Heart right ventricle (tissue), 16 donors: ENCODE results near the gene DPYSL3. TPM values are rescaled to one million over a fixed set of nuclear protein-coding genes. Genes with fewer than 3 reads are reported as not detected.

Experiments used
- ATAC-seq, 8 donors: fragments of 200-7000 bp; cut with Tn5 transposase; one replicate each; pipeline ENCODE4 v1.9.1; 2020; ENCODE audit warnings: mild to moderate bottlenecking in 8 of 8, moderate library complexity in 8 of 8, moderate number of reproducible peaks in 1 of 8
- DNase-seq, 2 donors: peaks; one replicate each; pipeline ENCODE4 v3.0.0-alpha.2; 2020
- H3K27ac ChIP-seq, 10 donors: fragments of 200-600 bp; sonication (generic) in 2 of 10; one replicate each; pipeline versions ENCODE4 v1.5.0 to v1.8.0; 2020 to 2022; ENCODE audit warnings: mild to moderate bottlenecking in 3 of 10
- H3K27me3 ChIP-seq, 7 donors: fragments of 200-600 bp; one replicate each; pipeline ENCODE4 v1.8.0; 2021 to 2022; ENCODE audit warnings: mild to moderate bottlenecking in 2 of 7
- H3K36me3 ChIP-seq, 9 donors: fragments of 200-600 bp; sonication (generic) in 1 of 9; one replicate each; pipeline versions ENCODE4 v1.5.0 to v1.8.0; 2020 to 2022; ENCODE audit warnings: mild to moderate bottlenecking in 2 of 9
- H3K4me1 ChIP-seq, 9 donors: fragments of 200-600 bp; sonication (generic) in 1 of 9; one replicate each; pipeline versions ENCODE4 v1.5.0 to v1.8.0; 2020 to 2022; ENCODE audit warnings: mild to moderate bottlenecking in 4 of 9
- H3K4me3 ChIP-seq, 10 donors: fragments of 200-600 bp; sonication (generic) in 2 of 10; one replicate each; pipeline versions ENCODE4 v1.5.0 to v1.8.0; 2020 to 2022; ENCODE audit warnings: mild to moderate bottlenecking in 7 of 10, moderate library complexity in 2 of 10
- H3K9me3 ChIP-seq, 11 donors: fragments of 200-600 bp in 10 of 11; sonication (generic) in 2 of 11; one replicate each; pipeline versions ENCODE4 v1.5.0 to v1.8.0; 2013 to 2022; ENCODE audit warnings: mild to moderate bottlenecking in 2 of 11, control low read depth in 1 of 11, moderate library complexity in 1 of 11
- WGBS, 2 donors: extraction: QIAGEN DNeasy Blood & Tissue Kit; methylation state at CpG; one replicate each; pipeline ENCODE4 v1.1.7; 2013; ENCODE audit warnings: inconsistent platforms in 1 of 2; 5-methylcytosine and 5-hydroxymethylcytosine counted together
- intact Hi-C, 10 donors: fragments of 100-400 bp; cut with DNase I; formaldehyde crosslinking; loops; one replicate each; pipeline versions ENCODE4 v1.11.1 to v1.14.2; 2022
- polyA plus RNA-seq, 2 donors: library from polyadenylated mRNA; stranded (reverse); fragments of 200-250 nt; gene quantifications; one replicate each; pipeline ENCODE4 v1.2.3, GENCODE V29; 2013
- total RNA-seq, 10 donors: library from RNA; stranded (reverse); fragmentation: NEBNext Ultra II Directional in 3 of 10; extraction: Animal tissue kit (Norgen Biotek cat#: 25700) in 3 of 10; gene quantifications; one replicate each; pipeline versions ENCODE4 v1.2.1 to v1.2.4, GENCODE V29; 2021 to 2023
- TF ChIP-seq, protein P1 (sequence below), 9 donors: fragments of 200-600 bp; sonication (generic) in 2 of 9; IDR thresholded peaks; one replicate each; pipeline versions ENCODE4 v1.5.0 to v1.8.0; 2021 to 2022; ENCODE audit warnings: antibody characterized with exemption in 9 of 9, mild to moderate bottlenecking in 5 of 9, moderate library complexity in 1 of 9
- donor health status: Arrhythmogenic right ventricular cardiomyopathy.
- donor health status: ischemic (EF 13 %, LVEDD 7.1; RV severe dilation, severe dysfunction).
- donor health status: healthy with polysubstance abuse.
- donor health status: DM: no; HTN: yes; CAD: no.
- donor health status: DM: no; HTN: no; CAD: no.
- donor health status: ischemic (EF 25% LVEDD 6.9; RV normal size, moderate dysfunction).
- donor health status: ischemic (EF 25% LVEDD 5.7; RV mildly dilated, moderate dysfunction).
- donor health status: healthy.
- donor health status: DM: yes; HTN: yes; CAD: no.
- donor health status: Ischemic cardiomyopathy.
- donor health status: ischemic (EF 35%, LVEDD 5.7; RV mildly dilated, moderate dysfunction).
- donor health status: nonischemic (EF 11% LVEDD 7.7; RV severe dilation, severe dysfunction).
- donor health status: DM: yes; HTN: yes; CAD: no.
- donor health status: PGD.
- donor health status: ischemic (EF 29% LVEDD 5.4; RV normal size, mild dysfunction).
- donor health status: nonischemic (EF 23%, LVEDD 6.1; RV moderate dilation, normal function).

DPYSL3 gene
- total and polyA plus RNA-seq, 12 donors: 15.2 to 27.4 (median 20.3) TPM

DNA sequence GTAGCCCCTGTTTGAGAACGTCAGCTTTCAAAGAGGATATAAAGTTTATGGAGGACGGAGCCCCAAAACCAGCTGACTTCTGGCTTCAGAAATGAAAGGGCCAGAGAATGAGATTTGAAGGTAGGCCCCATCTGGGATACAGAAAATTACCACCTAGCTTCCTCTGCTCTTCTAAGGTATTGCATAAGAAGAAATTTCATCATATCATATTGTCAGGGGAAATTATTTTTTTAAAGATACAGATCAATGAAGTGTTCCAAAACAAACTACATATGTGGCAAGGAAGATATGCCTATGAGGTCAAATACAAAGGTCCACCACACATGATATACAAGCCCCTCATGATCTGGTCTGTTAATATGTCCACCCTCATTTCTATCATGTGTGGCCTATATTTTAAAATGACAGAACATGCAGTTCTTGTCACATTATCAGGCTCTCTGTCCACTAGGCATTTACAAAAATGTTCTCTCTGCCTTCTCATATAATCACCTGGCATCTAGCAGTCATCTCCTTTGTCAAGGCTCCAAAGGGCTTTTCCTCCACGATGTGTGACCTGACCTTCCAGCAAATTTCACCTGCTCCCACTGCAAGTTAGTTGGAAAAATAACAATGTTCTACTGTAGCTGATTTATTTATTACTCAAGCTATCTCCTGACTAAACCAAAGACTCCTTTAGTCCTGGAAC, 83.1 kb downstream of the DPYSL3 start:
- H3K36me3 ChIP-seq: peaks cover 0 to 25% (median 0%) of the 10 kb centered on the region in 9 donors
- intact Hi-C loops: no loop called here
- H3K4me3 ChIP-seq: no peak overlapping the region
- DNase-seq (no peak), ATAC-seq (no peak)
- H3K27ac ChIP-seq: peak overlapping the region in 1 of 10 donors; percentile 41
- peaks cover 0 to 38% (median 10%) of the 10 kb centered on the region in 9 donors for H3K4me1 ChIP-seq
- peaks cover 0 to 5% (median 0%) of the 10 kb centered on the region in 11 donors for H3K9me3 ChIP-seq
- TF ChIP-seq, protein P1, sequence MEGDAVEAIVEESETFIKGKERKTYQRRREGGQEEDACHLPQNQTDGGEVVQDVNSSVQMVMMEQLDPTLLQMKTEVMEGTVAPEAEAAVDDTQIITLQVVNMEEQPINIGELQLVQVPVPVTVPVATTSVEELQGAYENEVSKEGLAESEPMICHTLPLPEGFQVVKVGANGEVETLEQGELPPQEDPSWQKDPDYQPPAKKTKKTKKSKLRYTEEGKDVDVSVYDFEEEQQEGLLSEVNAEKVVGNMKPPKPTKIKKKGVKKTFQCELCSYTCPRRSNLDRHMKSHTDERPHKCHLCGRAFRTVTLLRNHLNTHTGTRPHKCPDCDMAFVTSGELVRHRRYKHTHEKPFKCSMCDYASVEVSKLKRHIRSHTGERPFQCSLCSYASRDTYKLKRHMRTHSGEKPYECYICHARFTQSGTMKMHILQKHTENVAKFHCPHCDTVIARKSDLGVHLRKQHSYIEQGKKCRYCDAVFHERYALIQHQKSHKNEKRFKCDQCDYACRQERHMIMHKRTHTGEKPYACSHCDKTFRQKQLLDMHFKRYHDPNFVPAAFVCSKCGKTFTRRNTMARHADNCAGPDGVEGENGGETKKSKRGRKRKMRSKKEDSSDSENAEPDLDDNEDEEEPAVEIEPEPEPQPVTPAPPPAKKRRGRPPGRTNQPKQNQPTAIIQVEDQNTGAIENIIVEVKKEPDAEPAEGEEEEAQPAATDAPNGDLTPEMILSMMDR (IDR thresholded peaks at IDR 0.05): no peak
- 70 to 77% methylated on average over 3 of the region's 3 CpGs for WGBS, 2 donors
- H3K27me3 ChIP-seq: no peaks in the 10 kb centered on the region

- peaks cover 0 to 5% (median 0%) of the 10 kb centered on the region in 11 donors for H3K9me3 ChIP-seq
- TF ChIP-seq, protein P1 (IDR thresholded peaks at IDR 0.05): no peak
- H3K4me3 ChIP-seq: no peak overlapping the region
- H3K4me1 ChIP-seq: peaks cover 0 to 23% (median 14%) of the 10 kb centered on the region in 9 donors
- H3K27ac ChIP-seq: peak overlapping the region in 1 of 10 donors; percentile 54
- WGBS, 2 donors: 82 to 87% methylated on average over 2 of the region's 2 CpGs
- no peak for DNase-seq
- H3K36me3 ChIP-seq: peaks cover 0 to 56% (median 5%) of the 10 kb centered on the region in 9 donors
- intact Hi-C loops: no loop called here
- H3K27me3 ChIP-seq: no peaks in the 10 kb centered on the region
- ATAC-seq: no peak
Measured at GRCh38 chr5:147418613-147419012, 91.3 kb downstream of the DPYSL3 start.

DNA sequence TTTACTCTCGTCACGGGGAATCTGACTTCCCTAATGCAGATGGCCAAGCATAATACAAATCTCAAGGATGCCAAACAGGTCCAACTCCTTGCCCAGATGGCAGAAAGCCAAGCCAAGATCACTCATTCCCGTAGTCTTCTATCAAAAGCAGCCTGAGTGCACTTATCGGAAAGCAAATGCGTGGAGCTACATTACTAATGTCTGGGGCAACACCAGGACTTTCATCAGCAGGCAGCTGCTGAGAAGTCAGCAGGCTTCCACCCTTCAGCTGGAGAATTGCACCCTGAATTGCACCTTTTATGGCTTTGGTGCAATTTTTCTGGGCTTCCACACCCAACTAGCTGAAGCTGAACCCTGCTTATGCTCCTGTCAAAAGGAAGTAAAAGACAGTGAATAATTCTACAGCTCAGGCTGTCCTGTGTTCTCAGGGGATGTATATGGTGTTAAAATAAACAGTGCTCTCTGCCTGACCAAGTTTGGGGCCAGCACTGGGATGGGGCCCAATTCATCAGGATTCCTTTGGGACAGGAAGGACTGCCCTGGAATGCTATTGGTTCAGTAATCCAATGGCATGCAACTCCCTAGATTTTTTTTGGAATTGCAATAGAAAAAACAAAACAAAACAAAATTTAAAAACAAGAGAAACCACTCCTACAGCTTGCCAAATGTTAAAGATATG, 92.6 kb downstream of the DPYSL3 start:
- 38 to 43% methylated on average over 5 of the region's 5 CpGs for WGBS, 2 donors
- H3K27ac ChIP-seq: peak overlapping the region in 5 of 10 donors; percentile 0 to 54 (median 11)
- H3K4me3 ChIP-seq: no peak overlapping the region
- peaks cover 0 to 58% (median 5%) of the 10 kb centered on the region in 9 donors for H3K36me3 ChIP-seq
- H3K27me3 ChIP-seq: no peaks in the 10 kb centered on the region
- peak; percentile 61 to 92 (median 78) for ATAC-seq
- H3K9me3 ChIP-seq: peaks cover 0 to 5% (median 0%) of the 10 kb centered on the region in 11 donors
- peak; percentile 26 to 34 for DNase-seq
- peaks cover 0 to 23% (median 14%) of the 10 kb centered on the region in 9 donors for H3K4me1 ChIP-seq
- TF ChIP-seq, protein P1 (IDR thresholded peaks at IDR 0.05): no peak
- intact Hi-C loops: no loop called here

DNA sequence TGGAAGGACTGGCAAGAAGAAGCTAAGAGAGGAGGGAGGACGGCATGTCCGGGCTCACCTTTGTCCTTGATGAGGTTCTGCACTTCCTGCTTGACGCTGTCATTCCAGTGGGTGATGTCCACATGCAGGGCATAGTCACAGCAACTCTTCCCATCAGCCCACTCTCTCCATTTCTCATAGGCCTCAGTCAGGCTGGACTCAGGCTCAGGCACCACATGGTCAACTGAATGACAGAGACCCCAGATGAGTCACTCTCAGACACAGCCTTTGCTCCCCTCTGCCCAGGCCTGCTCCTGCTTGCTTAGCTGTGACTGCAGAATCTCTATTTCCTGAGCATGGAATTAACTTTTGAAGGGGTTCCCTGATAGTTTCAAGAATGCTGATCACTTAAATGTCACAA, 94.2 kb downstream of the DPYSL3 start:
- Histone ChIP-seq H3K36me3 (peaks cover 0 to 70% (median 5%) of the 10 kb centered on the region in 9 donors), H3K27ac (no peak overlapping the region), H3K27me3 (no peaks in the 10 kb centered on the region), H3K4me1 (peaks cover 0 to 38% (median 17%) of the 10 kb centered on the region in 9 donors), H3K9me3 (no peaks in the 10 kb centered on the region), H3K4me3 (no peak overlapping the region)
- ATAC-seq (no peak), DNase-seq (no peak)
- TF ChIP-seq, protein P1 (IDR thresholded peaks at IDR 0.05): no peak
- intact Hi-C loops: no loop called here
- WGBS, 2 donors: 80 to 96% methylated on average over 3 of the region's 3 CpGs
